ENCODE measurements around the gene SCD.
"Not testable (repeated sequence)": the region's sequence is repeated elsewhere in the genome, so short reads cannot be mapped to it uniquely, and the experiment has no call there.

The SCD gene

DNA sequence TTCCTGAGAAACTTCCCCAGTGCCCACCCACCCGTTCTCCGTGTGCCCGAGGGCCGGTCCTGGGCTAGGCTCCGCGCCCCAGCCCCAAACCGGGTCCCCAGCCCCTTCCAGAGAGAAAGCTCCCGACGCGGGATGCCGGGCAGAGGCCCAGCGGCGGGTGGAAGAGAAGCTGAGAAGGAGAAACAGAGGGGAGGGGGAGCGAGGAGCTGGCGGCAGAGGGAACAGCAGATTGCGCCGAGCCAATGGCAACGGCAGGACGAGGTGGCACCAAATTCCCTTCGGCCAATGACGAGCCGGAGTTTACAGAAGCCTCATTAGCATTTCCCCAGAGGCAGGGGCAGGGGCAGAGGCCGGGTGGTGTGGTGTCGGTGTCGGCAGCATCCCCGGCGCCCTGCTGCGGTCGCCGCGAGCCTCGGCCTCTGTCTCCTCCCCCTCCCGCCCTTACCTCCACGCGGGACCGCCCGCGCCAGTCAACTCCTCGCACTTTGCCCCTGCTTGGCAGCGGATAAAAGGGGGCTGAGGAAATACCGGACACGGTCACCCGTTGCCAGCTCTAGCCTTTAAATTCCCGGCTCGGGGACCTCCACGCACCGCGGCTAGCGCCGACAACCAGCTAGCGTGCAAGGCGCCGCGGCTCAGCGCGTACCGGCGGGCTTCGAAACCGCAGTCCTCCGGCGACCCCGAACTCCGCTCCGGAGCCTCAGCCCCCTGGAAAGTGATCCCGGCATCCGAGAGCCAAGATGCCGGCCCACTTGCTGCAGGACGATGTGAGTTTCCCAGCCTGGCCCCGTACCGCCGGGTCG is at the start of gene SCD:
Gene SCD (plus strand): TSS at position 469 of the 803 bp plus-strand sequence. CDS start 272 bp downstream, at position 741.
- DNase-seq (ENCODE audit: low spot score), result peak; percentile 81

DNA sequence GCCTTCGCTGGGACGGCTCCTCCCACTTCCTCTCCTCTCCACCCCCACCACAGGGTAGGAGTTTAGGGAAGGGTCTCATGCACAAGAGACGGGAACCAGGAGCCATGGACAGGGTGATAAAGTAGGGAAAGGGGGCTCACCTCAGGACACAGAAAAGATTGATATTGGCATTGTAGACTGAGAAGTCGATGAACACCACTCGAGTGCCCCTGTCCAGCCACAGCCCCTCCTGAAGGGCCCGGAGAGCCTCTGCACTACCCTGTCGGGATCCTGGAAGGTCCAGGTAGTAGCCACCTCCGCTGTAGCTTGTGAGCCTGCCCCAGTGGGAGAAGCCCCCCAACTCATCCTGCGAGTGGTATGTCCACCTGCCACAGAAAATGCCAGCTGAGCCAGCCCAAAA is 49.8 kb upstream of the SCD start:
- no peak for DNase-seq (ENCODE audit: low spot score)

- DNase-seq (ENCODE audit: low spot score), result not testable (repeated sequence)
These were observed 45.9 kb upstream of the SCD start for GRCh38 chr10:100301123-100301522.

DNA sequence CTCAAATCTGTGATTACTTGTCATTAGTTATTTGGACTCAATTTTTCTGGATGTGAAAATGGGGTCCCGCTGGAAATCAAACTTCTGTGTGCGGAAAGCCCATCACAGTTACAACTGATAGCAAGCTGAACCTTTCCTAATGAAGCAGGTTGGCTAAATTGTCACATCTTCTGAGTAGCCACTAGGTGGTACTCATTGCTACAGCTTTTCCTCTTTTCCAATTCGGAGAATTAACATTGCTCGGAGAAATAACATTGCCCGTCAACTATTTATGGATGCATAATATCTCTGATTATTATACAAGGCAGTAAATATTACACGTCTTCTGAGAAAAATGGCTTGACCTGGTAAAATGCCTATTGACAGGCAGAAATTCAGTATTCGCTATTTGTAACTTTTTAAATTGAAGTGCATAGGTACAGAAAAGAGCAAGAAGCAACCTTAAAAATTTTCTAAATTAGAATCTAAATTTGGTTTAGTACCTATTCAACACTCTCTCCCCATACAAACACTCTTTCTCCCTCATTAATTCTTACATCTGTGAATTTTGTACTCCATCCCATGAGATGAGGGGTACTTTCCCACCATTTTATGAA is 43.2 kb upstream of the SCD start:
- DNase-seq (ENCODE audit: low spot score), result peak; percentile 55

DNA sequence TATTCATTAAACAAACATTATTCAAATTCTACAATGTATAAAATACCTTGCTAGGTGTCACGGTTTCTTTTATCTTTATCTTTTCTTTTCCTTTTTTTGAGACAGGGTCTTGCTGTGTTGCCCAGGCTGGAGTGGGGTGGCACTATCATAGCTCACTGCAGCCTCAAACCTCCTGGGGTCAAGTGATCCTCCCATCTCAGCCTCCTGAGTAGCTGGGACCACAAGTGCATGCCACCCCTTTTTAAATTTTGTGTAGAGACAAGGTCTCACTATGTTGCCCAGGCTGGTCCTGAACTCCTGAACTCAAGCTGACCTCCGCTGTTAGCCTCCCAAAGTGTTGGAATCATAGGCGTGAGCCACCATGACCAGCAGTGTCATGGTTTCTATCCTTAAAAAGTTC is 42.6 kb upstream of the SCD start:
- DNase-seq (ENCODE audit: low spot score), result no peak

- no peak for DNase-seq (ENCODE audit: low spot score)
These were observed 40.2 kb upstream of the SCD start for GRCh38 chr10:100306861-100307260.

DNA sequence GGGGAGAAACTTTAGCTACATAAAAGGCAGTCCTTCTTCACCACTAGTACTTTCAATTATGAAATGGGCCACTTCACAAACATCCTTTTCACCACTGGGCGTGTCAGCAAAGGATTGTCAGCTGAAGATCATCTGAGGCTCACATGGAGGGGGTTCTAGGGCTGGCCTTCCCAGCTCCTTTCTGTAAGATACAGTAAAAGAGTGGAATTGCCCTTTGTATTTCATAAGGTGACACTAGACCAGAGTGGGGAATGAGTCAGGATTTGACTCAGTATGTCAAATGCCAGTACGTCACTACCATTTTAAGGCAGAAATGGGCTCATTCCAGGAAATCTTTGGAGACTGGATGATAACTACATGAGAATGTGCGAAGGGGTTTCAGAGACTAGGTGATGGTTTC is 39.3 kb upstream of the SCD start:
- peak; percentile 26 for DNase-seq (ENCODE audit: low spot score)

DNA sequence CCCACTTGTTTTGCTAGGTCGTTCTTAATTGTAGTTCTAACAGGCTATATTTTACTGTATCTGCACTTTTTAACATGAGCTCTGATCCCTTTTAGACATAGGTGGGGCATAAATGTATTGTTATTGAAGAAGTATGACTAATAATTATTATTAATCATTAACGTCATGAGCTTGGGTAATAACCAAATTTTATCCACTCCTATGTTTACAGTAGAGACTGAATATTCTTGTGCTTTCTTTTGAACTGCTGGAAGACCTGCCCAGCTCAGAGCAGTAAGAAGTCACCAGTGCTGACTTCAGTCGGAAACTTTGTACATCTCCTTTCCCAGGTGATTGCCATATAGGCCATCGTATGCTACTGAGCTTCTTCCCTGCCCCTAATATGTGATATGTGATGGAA is 35.7 kb upstream of the SCD start:
- no peak for DNase-seq (ENCODE audit: low spot score)

DNA sequence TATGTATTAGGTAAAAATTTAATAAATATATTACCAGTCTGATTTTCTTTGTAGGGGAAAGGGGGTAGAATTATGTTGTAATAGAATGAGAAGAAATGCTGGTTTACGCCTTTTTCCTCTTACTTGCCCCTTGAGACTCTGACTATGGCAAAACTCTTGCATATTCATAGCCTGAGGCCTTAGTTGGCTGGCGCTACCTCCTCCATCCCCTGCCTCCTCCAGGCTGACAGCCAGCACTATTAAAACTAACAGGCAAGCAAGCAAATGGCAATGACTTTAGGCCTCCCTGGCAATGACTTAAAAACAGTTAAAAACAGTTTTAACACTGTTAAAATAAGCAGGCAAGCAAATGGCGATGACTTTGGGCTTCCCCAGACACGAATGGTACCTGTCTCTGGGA is 31.4 kb upstream of the SCD start:
- no peak for DNase-seq (ENCODE audit: low spot score)

DNA sequence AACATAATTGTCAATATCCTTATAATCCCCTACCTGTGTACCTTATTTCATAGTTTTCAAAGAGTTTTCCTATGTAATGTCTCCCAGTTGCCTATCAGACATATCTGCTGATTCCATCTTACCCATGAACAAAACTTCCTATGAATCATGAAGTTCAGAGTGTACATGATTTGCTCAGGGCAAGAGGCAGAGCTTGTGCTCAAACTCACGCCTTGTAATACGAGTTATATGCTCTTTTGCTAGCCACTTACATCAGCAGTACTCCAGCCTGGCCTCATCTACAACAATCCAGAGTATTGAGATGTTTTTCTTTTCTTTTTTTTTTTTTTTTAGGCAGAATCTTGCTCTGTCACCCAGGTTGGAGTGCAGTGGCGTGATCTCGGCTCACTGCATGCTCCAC is 28.8 kb upstream of the SCD start:
- DNase-seq (ENCODE audit: low spot score), result no peak

- no peak for DNase-seq (ENCODE audit: low spot score)
These were observed 27.2 kb upstream of the SCD start for GRCh38 chr10:100319707-100320402.

DNA sequence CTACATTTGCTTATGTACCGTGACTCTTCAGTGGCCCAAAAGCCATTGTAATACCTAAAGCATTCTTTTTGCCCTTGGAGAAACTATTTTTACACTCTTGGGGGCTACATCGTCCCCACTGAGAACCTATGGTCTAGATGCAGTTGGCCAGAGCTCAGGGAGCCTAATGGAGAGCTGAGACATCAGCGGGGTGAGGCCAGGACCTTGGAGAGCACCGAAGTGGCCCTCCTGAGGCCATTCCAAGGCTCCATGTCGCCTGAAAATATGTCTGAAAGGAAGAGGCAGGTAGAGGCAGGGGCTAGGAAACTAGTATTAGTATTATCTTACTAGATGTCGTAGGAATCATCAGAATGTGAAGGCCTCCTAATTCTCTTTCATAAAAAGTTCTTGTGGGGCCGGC is 21.9 kb upstream of the SCD start:
- DNase-seq (ENCODE audit: low spot score), result peak; percentile 40

DNA sequence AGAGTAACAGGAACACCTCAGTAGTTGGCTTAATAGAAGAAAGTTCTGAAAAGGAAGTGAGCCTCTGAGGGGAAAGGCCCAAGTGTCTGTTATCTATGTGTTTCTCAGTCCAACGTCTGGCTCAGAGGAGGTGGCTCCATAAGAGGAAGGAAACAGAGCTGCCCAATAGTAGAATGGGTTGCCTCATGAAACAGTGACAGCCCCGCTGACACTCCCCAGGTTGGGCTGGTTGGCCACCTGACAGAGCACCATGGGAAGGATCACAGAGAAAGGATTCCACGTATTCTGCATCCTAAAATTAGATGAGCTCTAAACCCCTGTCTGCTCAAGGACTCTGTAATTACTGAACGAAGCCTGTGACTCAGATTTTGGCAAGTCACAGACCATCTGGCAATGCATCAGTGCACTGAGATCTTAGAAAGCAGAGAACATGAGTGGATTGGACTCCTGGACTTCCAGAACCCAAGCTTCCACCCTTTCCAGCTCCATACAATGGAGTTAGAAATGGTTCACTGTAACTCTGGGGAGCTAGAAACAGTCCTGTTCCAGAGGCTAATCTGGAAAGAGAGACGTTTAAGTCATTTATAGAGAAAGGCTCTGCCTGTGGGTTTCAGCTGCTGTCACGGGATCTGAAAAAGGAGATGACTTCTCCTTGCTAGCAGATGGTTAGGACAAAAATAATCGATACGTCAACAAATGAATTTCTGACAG is 19.9 kb upstream of the SCD start:
- DNase-seq (ENCODE audit: low spot score), result peak; percentile 51

DNA sequence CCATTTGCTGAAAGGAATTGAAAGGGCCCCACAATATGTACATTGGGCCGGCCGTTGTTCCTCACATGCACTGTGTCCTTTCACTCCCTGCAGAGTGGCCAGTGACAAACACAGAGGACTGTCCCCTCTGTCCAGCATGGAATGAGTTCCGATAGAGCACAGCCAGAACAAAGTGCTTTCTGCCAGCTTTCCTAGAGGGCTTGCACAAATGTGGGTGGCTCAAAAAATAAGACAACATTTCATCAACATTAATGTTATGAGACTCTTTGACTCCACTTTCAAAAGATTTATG is 19.4 kb upstream of the SCD start:
- DNase-seq (ENCODE audit: low spot score), result no peak

GRCh38 chr10:100328198-100328597 is 18.8 kb upstream of the SCD start:
- DNase-seq (ENCODE audit: low spot score), result no peak

- DNase-seq (ENCODE audit: low spot score), result no peak
These were observed 17.0 kb upstream of the SCD start, which contains the start of gene PKD2L1 for GRCh38 chr10:100330079-100330478. Gene PKD2L1 (minus strand): TSS chr10:100330228. CDS start chr10:100330103, 125 bp downstream.

- no peak for DNase-seq (ENCODE audit: low spot score)
These were observed 13.9 kb upstream of the SCD start for GRCh38 chr10:100333106-100333505.

GRCh38 chr10:100333661-100334440 is 13.2 kb upstream of the SCD start:
- DNase-seq (ENCODE audit: low spot score), result no peak

GRCh38 chr10:100334762-100335161 is 12.3 kb upstream of the SCD start:
- DNase-seq (ENCODE audit: low spot score), result no peak

DNA sequence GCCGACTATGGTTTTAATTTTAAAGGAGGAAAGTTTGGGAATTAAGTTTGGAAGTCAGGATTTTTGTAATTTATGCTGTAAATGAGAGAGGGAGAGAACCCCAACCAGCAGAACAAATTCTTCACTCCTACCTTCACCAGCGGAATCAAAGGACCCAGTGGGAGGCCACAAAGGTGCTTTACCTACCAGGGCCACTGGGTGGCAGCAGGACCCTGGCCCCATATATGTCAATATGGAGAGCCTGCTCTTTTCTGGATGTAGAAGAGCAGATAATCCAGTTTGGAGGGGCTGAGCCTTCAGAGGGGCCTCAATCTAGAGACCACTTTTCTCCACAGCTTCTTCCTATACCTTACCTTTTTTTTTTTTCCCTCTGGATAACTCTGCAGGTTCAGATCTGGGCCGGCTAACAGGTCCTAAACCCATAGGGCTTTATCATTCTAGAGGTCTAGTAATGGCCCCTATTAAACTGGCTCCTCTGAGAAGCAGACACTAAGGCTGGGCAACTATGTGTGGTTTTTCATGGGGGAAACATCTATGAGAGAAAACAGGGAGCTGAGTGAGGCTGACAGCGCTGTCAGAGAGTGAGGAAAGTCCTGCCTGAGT is 8.5 kb upstream of the SCD start:
- peak; percentile 83 for DNase-seq (ENCODE audit: low spot score)

- no peak for DNase-seq (ENCODE audit: low spot score)
These were observed 7.8 kb upstream of the SCD start for GRCh38 chr10:100339236-100339635.

All from AG20443 (cell line).